Measurements from ENCODE around the gene REM1.

DNA sequence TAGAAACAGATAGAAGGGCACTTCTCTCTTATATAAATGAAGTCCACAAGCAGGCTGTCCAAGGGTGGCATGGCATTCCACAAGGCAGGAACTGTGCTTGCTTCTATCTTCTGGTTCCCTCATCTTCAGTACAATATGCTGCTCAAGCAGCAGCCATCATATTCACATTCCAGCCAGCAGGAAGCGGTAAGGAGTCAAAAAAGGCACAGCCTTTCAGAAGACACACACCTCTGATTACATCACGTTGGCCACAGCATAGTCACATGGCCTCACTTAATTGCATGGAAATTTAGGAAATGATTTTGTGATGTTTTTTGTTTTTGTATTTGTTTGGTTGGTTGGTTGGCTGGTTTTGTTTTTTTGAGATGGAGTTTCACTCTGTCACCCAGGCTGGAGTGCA is 19.0 kb downstream of the REM1 start:
- TF ChIP-seq, protein P1, sequence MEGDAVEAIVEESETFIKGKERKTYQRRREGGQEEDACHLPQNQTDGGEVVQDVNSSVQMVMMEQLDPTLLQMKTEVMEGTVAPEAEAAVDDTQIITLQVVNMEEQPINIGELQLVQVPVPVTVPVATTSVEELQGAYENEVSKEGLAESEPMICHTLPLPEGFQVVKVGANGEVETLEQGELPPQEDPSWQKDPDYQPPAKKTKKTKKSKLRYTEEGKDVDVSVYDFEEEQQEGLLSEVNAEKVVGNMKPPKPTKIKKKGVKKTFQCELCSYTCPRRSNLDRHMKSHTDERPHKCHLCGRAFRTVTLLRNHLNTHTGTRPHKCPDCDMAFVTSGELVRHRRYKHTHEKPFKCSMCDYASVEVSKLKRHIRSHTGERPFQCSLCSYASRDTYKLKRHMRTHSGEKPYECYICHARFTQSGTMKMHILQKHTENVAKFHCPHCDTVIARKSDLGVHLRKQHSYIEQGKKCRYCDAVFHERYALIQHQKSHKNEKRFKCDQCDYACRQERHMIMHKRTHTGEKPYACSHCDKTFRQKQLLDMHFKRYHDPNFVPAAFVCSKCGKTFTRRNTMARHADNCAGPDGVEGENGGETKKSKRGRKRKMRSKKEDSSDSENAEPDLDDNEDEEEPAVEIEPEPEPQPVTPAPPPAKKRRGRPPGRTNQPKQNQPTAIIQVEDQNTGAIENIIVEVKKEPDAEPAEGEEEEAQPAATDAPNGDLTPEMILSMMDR (IDR thresholded peaks at IDR 0.05), result no peak
- no peak for TF ChIP-seq POLR2A (IDR thresholded peaks at IDR 0.05)

All from ovary (tissue), 3 donors.